ENCODE results near the gene KRTAP10-9.

KRTAP10-9 gene

DNA sequence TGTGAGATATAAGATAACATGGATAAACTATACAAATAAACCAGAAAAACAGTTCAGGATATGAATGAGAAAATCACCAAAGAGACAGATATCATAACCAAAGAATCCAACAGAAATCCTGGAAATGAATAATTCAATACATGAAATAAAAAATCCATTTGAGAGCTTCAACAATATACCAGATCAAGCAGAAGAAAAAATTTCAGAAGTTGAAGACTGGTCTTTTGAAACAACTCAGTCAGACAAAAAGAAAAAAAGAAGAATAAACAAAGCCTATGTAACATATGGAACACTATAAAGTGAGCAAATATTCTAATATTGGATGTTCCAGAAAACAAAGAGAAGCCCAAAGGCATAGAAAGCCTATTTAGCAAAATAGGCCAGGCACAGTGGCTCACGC is 45.0 kb downstream of the KRTAP10-9 start:
- Histone ChIP-seq H3K27me3 (ENCODE audit: insufficient read depth, low read length, poor library complexity) (no peaks in the 10 kb centered on the region), H3K23ac (ENCODE audit: low read length) (no peak overlapping the region), H4K8ac (ENCODE audit: low read depth, low read length) (no peak overlapping the region), H2BK15ac (replicated peaks; ENCODE audit: low read depth) (no peak overlapping the region), H3K4ac (ENCODE audit: low read depth, low read length) (no peak overlapping the region), H2BK5ac (ENCODE audit: low read length) (no peak overlapping the region), H3K9ac (ENCODE audit: low read length) (no peak overlapping the region), H3K79me2 (ENCODE audit: control insufficient read depth, insufficient read depth, low read length) (no peaks in the 10 kb centered on the region), H2BK120ac (ENCODE audit: low read depth, low read length) (no peak overlapping the region), H3K56ac (ENCODE audit: low read length) (no peak overlapping the region), H3K27ac (ENCODE audit: low read depth, low read length) (no peak overlapping the region), H3K4me3 (ENCODE audit: low read length) (no peak overlapping the region), H3K4me2 (ENCODE audit: low read length) (no peak overlapping the region), H2AK5ac (ENCODE audit: low read length) (no peak overlapping the region), H3K4me1 (ENCODE audit: control insufficient read depth, low read depth, low read length) (no peaks in the 10 kb centered on the region), H3K36me3 (ENCODE audit: control insufficient read depth, insufficient read depth, low read length) (no peaks in the 10 kb centered on the region), H3K79me1 (ENCODE audit: low read length) (no peaks in the 10 kb centered on the region), H4K5ac (ENCODE audit: low read length) (no peak overlapping the region), H3K18ac (ENCODE audit: low read length) (no peak overlapping the region)
- no peak for DNase-seq
- WGBS (ENCODE audit: extremely low coverage, insufficient coverage, low lambda C conversion rate): no CpG with 5 or more reads among the region's 1 CpG

DNA sequence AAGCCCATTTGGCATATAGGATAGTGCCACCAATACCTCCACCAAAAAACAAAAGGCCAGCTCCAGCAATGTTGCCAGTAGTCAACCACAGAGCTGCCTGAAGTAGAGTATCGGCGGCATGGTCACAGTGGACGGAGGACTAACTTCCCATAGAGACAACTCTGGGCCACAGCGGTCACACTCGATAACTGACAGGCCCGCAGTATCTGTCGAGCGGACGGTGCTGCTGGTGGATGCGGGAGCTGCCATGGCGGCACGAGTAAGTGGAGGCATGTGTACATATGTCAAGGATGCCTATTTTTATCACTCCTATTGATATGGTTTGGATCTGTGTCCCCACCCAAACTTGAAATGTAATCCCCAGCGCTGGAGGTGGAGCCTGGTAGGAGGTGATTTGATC is 51.0 kb downstream of the KRTAP10-9 start:
- H3K4me1 ChIP-seq (ENCODE audit: control insufficient read depth, low read depth, low read length): no peaks in the 10 kb centered on the region
- DNase-seq: no peak
- no peaks in the 10 kb centered on the region for H3K36me3 ChIP-seq (ENCODE audit: control insufficient read depth, insufficient read depth, low read length)
- no peak overlapping the region for H4K5ac ChIP-seq (ENCODE audit: low read length)
- H3K79me1 ChIP-seq (ENCODE audit: low read length): no peaks in the 10 kb centered on the region
- no peak overlapping the region for H3K23ac ChIP-seq (ENCODE audit: low read length)
- no peak overlapping the region for H3K56ac ChIP-seq (ENCODE audit: low read length)
- H2BK120ac ChIP-seq (ENCODE audit: low read depth, low read length): no peak overlapping the region
- no CpG with 5 or more reads among the region's 13 CpGs for WGBS (ENCODE audit: extremely low coverage, insufficient coverage, low lambda C conversion rate)
- H3K4ac ChIP-seq (ENCODE audit: low read depth, low read length): no peak overlapping the region
- no peak overlapping the region for H3K18ac ChIP-seq (ENCODE audit: low read length)
- no peak overlapping the region for H3K4me2 ChIP-seq (ENCODE audit: low read length)
- H3K27ac ChIP-seq (ENCODE audit: low read depth, low read length): no peak overlapping the region
- no peak overlapping the region for H3K9ac ChIP-seq (ENCODE audit: low read length)
- no peaks in the 10 kb centered on the region for H3K27me3 ChIP-seq (ENCODE audit: insufficient read depth, low read length, poor library complexity)
- H2AK5ac ChIP-seq (ENCODE audit: low read length): no peak overlapping the region
- H2BK5ac ChIP-seq (ENCODE audit: low read length): no peak overlapping the region
- no peak overlapping the region for H3K4me3 ChIP-seq (ENCODE audit: low read length)
- no peak overlapping the region for H2BK15ac ChIP-seq (replicated peaks; ENCODE audit: low read depth)
- no peaks in the 10 kb centered on the region for H3K79me2 ChIP-seq (ENCODE audit: control insufficient read depth, insufficient read depth, low read length)
- H4K8ac ChIP-seq (ENCODE audit: low read depth, low read length): no peak overlapping the region
